SU-DHL-6 (cell line): ENCODE results near the gene SLC22A1.

Experiments used
- H2AFZ ChIP-seq: fragments of 200-600 bp; sonication (generic); 2 replicates; pipeline ENCODE4 v1.6.1; 2014; ENCODE audit warnings: low read depth, mild to moderate bottlenecking, moderate library complexity, mixed read lengths, antibody characterized with exemption, low read length; ENCODE audit not compliant: severe bottlenecking
- H3F3A ChIP-seq: fragments of 200-600 bp; shearing (Covaris generic); 2 replicates; pipeline ENCODE4 v1.6.0; 2016; ENCODE audit warnings: antibody characterized with exemption, mild to moderate bottlenecking; ENCODE audit not compliant: insufficient read depth
- H3K27ac ChIP-seq: fragments of 200-600 bp; sonication (generic); 2 replicates; pipeline ENCODE4 v1.5.1; 2016; ENCODE audit warnings: low read depth, mild to moderate bottlenecking, low read length, moderate library complexity, mixed read lengths
- H3K27me3 ChIP-seq: fragments of 200-600 bp; sonication (generic), shearing (Covaris generic); 2 replicates; pipeline ENCODE4 v1.6.0; 2014; ENCODE audit warnings: mild to moderate bottlenecking, low read length
- H3K36me3 ChIP-seq: fragments of 200-600 bp; sonication (generic); 2 replicates; pipeline ENCODE4 v1.6.1; 2014; ENCODE audit warnings: mild to moderate bottlenecking, low read length, mixed read lengths
- H3K4me2 ChIP-seq: fragments of 300-600, 200-600 bp; shearing (Covaris generic), sonication (generic); 2 replicates; pipeline ENCODE4 v1.6.0; 2014; ENCODE audit warnings: low read length, low read depth, mild to moderate bottlenecking; ENCODE audit not compliant: poor library complexity, severe bottlenecking
- H3K4me3 ChIP-seq: fragments of 200-600 bp; sonication (generic); 2 replicates; pipeline ENCODE4 v1.5.1; 2014; ENCODE audit warnings: antibody characterized with exemption, low read length, mild to moderate bottlenecking, mixed read lengths; ENCODE audit not compliant: insufficient read depth, poor library complexity, severe bottlenecking
- H3K79me2 ChIP-seq: fragments of 200-600 bp; sonication (generic); 2 replicates; pipeline ENCODE4 v1.6.1; 2014; ENCODE audit warnings: mild to moderate bottlenecking, low read length, moderate library complexity; ENCODE audit not compliant: insufficient read depth
- H3K9ac ChIP-seq: fragments of 200-600 bp; sonication (generic); 2 replicates; pipeline ENCODE4 v1.7.0; 2014; ENCODE audit warnings: mild to moderate bottlenecking, low read length
- H3K9me2 ChIP-seq: fragments of 200-600 bp; sonication (generic); replicated peaks from 2 replicates; pipeline ENCODE4 v1.6.1; 2014; ENCODE audit warnings: low read length; ENCODE audit not compliant: insufficient read depth
- H3K9me3 ChIP-seq: fragments of 200-600 bp; sonication (generic); 2 replicates; pipeline ENCODE4 v1.6.1; 2014; ENCODE audit warnings: low read length, mixed read lengths; ENCODE audit not compliant: insufficient read depth
- H4K20me1 ChIP-seq: fragments of 200-600 bp; sonication (generic); 2 replicates; pipeline ENCODE4 v1.6.1; 2014; ENCODE audit warnings: low read depth, mild to moderate bottlenecking, antibody characterized with exemption, low read length, moderate library complexity, mixed read lengths
- CTCF ChIP-seq: fragments of 200-600 bp; sonication (generic); IDR thresholded peaks from one replicate; pipeline ENCODE4 v1.5.1; 2017; ENCODE audit warnings: antibody characterized with exemption, mild to moderate bottlenecking, low read length, moderate library complexity; ENCODE audit not compliant: insufficient read depth, poor library complexity, severe bottlenecking
- EZH2phosphoT487 ChIP-seq: fragments of 200-600 bp; sonication (generic), shearing (Covaris generic); conservative IDR thresholded peaks from 2 replicates; pipeline ENCODE4 v1.6.1; 2018; ENCODE audit warnings: mild to moderate bottlenecking, antibody characterized with exemption, low read length, moderate library complexity, mixed read lengths

The SLC22A1 gene

GRCh38 chr6:160160929-160161646 is 39.5 kb downstream of the SLC22A1 start:
- H3K9me2 ChIP-seq = no peaks in the 10 kb centered on the region
- H3K36me3 ChIP-seq = no peaks in the 10 kb centered on the region
- H3F3A ChIP-seq = no peaks in the 10 kb centered on the region
- H3K4me3 ChIP-seq = no peak overlapping the region
- H3K9ac ChIP-seq = no peak overlapping the region
- no peaks in the 10 kb centered on the region for H4K20me1 ChIP-seq
- H3K9me3 ChIP-seq = no peaks in the 10 kb centered on the region
- H3K27ac ChIP-seq = no peak overlapping the region
- no peak overlapping the region for H3K4me2 ChIP-seq
- no peaks in the 10 kb centered on the region for H3K79me2 ChIP-seq
- H3K27me3 ChIP-seq = no peaks in the 10 kb centered on the region
- no peak overlapping the region for H2AFZ ChIP-seq
- no peak for TF ChIP-seq EZH2phosphoT487
- no peak for TF ChIP-seq CTCF

- no peak for TF ChIP-seq CTCF
- TF ChIP-seq EZH2phosphoT487 = no peak
- H3K4me3 ChIP-seq = no peak overlapping the region
- no peaks in the 10 kb centered on the region for H3K27me3 ChIP-seq
- no peaks in the 10 kb centered on the region for H3K79me2 ChIP-seq
- H3K4me2 ChIP-seq = no peak overlapping the region
- H3F3A ChIP-seq = no peaks in the 10 kb centered on the region
- H3K9me3 ChIP-seq = no peaks in the 10 kb centered on the region
- H4K20me1 ChIP-seq = no peaks in the 10 kb centered on the region
- no peaks in the 10 kb centered on the region for H3K36me3 ChIP-seq
- H2AFZ ChIP-seq = no peak overlapping the region
- no peaks in the 10 kb centered on the region for H3K9me2 ChIP-seq
- no peak overlapping the region for H3K9ac ChIP-seq
- H3K27ac ChIP-seq = no peak overlapping the region
These were observed 40.0 kb downstream of the SLC22A1 start for GRCh38 chr6:160161647-160161986.

DNA sequence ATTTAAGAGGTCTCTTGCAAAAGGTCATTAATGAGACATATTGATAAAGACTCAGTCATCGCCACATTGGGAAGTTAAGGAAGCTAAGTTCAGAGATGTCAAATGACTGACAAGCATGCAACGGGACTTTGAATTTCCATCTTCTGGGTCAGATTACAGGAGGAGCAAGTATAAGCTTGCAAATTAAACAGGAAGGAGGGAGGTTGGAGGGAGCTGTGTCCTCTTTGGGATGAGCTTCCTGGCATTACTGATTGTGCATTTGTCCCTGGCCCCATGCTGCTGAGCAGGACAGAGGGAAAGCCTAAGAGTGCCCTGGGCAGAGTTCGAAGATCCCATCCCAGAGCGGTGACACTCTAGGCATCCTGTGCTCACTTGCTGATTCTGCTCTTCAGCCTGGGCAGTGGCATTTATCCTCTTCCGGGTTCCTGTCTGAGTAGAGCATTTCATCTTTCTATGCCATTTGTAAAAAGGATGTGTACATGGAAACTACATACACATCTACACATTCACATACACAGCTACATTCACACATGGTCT is 40.5 kb downstream of the SLC22A1 start:
- Histone ChIP-seq H3K27ac (no peak overlapping the region), H3K79me2 (no peaks in the 10 kb centered on the region), H3K4me3 (no peak overlapping the region), H4K20me1 (no peaks in the 10 kb centered on the region), H3K9me3 (no peaks in the 10 kb centered on the region), H3K9ac (no peak overlapping the region), H3F3A (no peaks in the 10 kb centered on the region), H3K36me3 (no peaks in the 10 kb centered on the region), H3K4me2 (no peak overlapping the region), H3K27me3 (no peaks in the 10 kb centered on the region), H3K9me2 (no peaks in the 10 kb centered on the region), H2AFZ (no peak overlapping the region)
- TF ChIP-seq CTCF (no peak), EZH2phosphoT487 (no peak)
